Activated CD4-positive, CD25-positive, alpha-beta regulatory T cell treated with anti-CD3 and anti-CD28 coated beads, Interleukin-2, amount 50 U/mL, for 16 hours (primary cell): ENCODE data around the gene UBB.
"Not testable (repeated sequence)": the region's sequence is repeated elsewhere in the genome, so short reads cannot be mapped to it uniquely, and the experiment has no call there.

Experiments
- DNase-seq: peaks from one replicate; pipeline ENCODE4 v3.0.0-alpha.2; 2020; ENCODE audit warnings: low read depth, low spot score

Gene UBB

DNA sequence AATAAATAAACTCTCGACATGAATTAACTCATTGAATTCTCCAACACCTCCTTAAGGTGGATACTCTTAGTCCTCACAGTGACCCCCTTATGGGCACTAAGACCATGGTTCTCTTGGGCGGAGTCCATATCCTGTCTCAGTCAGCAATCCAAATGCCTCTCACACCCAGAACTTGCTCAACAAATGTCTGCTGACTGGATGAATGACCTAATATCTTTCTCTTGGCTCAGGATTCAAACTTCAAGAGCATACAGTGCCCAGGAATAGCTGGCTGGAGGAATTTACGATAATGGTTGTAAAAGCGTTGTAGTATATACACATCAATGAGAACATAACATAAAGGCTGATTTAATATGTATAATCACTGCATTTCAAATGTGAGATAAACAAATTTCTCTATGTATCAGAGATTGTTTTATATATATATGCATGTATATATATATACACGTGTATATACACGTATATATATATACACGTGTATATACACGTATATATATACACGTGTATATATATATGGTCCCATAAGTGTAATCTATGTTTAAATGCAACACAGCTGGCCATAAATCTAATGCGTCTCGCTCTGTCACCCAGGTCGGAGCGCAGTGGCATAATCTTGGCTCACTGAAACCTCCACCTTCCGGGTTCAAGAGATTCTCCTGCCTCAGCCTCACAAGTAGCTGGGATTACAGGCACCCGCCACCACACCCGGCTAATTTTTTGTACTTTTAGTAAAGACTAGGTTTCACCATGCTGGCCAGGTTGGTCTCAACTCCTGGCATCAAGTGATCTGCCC is 6.5 kb upstream of the UBB start:
- DNase-seq, result no peak

DNA sequence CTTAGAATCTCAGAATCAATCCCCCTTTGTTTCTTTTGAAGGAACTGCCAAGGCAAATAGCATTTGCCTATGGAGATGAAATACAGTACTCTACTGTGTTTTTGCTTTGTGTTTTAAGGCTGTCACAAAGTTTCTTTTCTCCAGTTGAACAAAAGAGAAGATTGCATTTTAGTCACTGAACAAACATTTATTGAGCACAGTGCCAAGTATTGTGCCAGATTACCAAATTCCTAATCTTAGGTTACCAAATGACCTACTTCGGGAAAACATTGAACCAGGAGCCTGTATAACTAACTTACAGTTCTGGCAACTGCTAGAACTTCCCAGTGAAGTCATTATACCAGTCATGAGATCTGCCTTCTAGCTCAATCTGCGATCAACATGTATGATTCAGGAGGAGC is 3.0 kb upstream of the UBB start:
- DNase-seq, result no peak

DNA sequence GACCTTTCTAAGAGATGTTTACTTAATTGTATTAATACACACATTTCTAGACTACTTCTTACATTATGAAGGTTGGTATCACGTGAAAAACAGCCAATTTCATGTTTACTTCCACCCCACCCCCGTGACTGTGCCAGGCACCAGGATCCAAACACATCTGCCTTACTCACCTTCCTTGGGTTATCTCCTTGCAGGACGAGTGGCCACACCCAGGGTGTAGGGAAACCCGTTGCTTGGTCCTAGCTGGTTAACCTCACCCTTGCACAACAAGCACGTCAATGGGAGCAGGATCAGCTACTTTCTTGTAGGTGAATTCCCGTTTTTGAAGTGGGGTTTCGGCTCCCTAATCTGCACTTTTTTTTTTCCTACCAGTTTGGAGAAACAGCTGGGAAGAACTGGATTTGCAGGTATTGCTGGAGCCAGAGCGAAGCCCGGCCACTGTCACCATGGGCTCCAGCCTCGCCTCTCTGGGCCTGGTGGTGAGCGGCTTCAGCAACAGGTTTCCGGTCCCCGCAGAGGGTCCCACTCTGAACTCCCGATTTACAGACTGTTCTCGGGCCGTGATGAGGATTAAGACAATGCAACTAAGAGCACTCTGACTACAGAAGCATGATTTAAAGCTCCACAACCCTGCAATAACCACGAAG is 2.1 kb upstream of the UBB start:
- no peak for DNase-seq

DNA sequence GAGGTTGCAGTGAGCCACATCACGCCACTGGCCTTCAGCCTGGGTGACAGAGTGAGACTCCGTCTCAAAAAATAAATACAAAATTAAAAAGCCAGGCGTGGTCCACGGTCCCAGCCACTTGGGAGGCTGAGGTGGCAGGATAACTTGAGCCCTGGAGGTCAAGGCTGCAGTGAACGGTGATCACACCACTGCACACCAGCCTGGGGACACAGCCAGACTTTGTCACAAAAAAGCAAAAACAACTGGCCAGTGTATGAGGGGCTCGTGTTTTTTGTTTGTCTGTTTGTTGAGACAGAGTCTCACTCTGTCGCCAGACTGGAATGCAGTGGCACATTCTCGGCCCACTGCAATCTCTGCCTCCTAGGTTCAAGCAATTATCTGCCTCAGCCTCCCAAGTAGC is 1.2 kb upstream of the UBB start:
- no peak for DNase-seq

DNA sequence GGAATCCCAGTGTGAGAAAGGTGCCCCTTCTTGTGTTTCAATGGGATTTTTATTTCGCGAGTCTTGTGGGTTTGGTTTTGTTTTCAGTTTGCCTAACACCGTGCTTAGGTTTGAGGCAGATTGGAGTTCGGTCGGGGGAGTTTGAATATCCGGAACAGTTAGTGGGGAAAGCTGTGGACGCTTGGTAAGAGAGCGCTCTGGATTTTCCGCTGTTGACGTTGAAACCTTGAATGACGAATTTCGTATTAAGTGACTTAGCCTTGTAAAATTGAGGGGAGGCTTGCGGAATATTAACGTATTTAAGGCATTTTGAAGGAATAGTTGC is 567 bp downstream of the UBB start:
- no peak for DNase-seq

DNA sequence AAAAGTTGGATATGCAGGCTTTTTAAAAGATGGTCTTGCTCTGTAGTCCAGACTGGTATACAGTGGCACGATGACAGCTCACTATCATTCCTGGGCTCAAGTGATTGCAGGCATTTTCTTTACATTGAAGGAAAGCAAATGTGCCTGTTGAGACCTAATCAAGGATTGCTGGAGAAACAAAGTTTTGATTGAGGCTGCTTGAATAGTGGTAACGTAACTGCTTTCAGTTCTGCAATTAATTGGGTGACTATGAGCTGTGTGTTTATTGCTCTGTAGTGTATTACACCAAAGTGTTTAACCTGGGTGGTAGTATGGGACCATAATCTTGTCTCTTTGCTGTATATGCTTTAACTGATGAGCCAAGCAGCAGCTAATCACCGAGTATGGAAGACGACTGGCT is 2.3 kb downstream of the UBB start:
- DNase-seq, result no peak

DNA sequence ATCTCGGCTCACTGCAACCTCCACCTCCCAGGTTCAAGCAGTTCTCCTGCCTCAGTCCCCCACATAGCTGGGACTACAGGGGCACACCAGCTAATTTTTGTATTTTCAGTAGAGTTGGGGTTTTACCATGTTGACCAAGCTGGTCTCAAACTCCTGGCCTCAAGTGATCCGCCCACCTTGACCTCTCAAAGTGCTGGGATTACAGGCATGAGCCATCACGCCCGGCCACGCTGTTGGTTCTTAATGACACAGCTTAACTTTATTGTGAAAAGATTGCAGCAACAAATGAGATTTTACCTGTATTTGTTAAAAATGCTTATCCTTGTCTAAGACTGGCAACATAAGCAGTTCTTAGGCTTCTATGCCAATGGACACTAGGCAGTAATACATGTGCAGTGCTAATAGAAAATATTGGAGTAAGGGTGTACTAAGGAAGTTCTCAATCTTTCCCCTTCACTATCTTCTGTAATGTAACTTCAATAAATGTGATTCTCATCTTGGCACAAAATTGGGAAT is 2.9 kb downstream of the UBB start:
- no peak for DNase-seq

DNA sequence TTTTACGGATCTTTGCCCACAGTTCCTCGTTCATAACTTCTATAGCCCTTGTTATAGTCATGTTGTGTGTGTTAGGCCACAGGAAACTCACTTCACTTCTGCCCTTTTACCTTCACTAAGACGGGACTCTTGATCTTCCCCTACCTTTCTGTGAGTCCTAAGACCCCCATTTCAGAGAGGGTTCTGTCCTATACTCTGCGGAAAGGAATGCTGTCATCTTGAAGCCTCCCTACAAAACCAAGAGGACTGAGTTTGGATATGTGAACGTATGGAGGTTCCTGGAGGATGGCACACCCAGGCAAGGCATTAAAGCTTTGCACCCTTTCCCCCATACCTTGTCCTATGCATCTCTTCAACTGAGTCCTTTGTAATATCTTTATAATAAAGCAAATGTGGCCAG is 3.7 kb downstream of the UBB start:
- DNase-seq, result no peak

DNA sequence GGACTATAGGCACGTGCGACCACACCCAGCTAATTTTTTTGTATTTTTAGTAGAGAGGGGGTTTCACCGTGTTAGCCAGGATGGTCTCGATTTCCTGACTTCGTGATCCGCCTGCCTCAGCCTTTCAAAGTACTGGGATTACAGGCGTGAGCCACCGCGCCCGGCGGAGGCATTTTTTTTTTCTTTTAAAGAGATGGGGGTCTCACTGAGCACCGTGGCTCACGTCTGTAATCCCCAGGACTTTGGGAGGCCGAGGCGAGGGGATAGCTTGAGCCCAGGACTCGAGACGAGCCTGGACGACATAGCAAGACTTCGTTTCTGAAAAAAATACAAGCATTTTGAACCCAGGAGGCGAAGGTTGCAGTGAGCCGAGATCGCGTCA is 5.2 kb downstream of the UBB start:
- not testable (repeated sequence) for DNase-seq

DNA sequence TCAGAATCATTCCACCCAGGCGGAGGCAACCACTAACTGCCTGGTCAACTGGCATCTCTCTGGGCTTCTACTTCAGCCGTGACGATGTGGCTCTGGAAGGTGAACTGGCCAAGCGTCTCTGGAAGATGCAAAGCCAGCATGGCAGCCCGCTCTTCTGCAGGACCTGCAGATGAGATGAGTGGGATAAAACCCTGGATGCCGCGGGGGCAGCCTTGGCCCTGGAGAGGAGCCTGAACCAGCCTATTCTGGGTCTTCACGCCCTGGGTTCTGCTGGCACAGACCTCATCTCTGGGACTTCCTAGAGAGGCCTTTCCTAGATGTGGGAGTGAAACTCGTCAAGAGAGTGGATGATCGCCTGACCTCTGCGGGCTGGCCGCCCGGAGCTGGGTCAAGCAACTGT is 10.6 kb downstream of the UBB start:
- no peak for DNase-seq

DNA sequence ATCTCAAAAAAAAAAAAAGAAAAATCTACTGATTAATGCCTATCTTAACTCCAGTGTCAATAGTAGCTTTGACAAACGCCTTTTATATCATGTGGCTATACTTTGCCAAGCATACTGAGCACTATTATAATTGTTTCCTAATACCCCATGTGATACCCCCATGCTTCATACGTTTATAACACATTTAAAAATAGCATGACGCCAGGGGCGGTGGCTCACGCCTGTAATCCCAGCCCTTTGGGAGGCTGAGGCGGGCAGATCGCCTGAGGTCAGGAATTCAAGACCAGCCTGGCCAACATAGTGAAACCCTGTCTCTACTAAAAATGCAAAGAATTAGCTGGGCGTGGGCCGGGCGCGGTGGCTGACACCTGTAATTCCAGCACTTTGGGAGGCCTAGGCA is 11.6 kb downstream of the UBB start:
- DNase-seq, result not testable (repeated sequence)

DNA sequence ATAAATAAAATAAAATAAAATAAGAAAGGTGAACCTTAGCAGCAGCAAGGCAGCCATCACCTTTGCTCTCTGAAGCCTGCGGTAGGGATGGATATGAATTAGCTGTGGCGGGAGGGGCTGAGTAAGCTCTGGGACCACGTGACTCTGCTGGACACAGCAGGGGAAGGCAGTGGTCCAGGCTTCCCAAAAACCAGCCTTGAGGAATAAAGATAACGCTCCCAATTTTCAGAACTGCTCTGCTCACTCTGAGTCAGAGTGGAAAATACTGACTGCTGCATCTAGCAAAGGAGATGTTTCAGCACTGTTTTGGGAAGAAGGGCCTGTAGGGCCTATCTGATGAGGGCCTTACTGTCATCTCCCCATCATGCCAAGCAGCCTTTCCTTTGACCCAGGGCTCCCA is 15.0 kb downstream of the UBB start:
- not testable (repeated sequence) for DNase-seq

DNA sequence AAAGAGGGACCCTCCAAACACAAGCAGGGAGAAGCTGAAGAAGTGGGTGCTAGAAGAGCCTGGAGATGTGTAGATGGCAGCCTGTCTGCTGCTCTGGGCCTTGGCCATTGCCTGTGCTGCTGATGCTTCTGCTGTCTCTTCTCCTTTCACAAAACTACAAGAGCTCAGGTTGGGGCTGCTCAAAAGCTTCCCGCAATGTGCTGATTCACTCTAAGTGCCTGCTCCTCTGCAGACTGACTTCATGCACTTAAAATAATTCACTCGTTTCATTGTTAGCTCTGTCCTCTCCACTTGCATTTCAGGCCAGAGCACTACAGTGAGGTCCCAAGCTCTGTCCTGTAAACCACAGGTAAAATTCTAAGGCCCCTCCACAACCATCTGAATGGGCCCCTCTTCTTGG is 15.8 kb downstream of the UBB start:
- not testable (repeated sequence) for DNase-seq

DNA sequence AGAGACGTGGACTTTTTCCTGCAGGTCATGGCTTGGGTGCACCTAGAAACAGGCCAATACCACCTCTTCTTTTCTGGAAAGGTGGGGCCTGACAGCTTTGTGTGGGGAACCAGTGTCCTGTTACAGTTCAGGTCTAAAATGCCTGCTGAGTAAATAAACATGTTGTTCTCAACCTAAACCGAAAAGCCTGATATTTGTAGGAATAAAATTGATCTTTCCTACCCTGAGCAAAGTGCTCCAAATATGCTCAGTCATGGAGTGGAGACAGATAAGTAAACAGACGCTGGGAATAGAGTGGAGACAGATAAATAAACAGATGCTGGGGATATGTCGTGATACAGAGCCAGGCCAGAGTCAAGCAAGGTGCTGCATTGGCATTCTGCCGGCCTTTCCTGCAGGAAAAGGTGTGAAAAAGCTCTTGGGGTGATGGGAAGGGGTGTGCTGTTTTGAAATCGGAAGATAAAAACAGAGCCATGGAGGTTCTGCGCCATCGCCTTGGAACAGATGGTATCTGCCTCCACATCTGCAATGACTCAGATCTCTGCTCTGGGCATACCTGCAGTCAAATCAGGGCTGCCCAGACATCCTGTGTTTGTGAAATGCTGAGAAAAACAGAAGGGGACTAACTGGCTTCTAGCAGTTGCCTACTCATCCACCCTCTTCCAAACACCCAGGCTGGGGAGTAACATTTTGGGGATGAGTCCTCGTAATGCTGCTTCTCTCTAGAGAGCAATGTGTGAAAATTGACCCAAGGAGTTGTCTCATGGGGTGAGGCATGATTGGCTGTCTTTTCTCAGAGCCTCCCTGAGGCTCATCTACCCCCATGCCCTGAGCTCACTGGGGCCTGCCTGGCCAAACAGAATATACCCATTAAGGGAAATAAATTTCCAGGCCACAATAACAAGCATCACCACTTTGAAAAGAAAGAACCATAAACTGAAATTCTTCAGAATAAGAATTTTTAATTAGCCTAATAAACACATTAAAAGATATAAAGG is 17.7 kb downstream of the UBB start:
- DNase-seq, result no peak

DNA sequence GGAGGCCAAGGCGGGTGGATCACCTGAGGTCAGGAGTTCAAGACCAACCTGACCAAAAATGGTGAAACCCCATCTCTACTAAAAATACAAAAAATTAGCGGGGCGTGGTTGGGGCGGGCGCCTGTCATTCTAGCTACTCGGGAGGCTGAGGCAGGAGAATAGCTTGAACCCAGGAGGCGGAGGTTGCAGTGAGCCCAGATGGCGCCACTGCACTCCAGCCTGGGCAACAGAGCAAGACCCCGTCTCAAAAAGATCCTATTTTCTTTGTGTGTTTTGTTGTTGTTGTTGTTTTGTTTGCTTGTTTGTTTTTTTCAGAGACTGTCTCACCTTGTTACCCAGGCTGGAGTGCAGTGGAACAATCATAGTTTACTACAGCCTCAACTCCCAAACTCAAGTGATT is 23.0 kb downstream of the UBB start:
- DNase-seq, result not testable (repeated sequence)

DNA sequence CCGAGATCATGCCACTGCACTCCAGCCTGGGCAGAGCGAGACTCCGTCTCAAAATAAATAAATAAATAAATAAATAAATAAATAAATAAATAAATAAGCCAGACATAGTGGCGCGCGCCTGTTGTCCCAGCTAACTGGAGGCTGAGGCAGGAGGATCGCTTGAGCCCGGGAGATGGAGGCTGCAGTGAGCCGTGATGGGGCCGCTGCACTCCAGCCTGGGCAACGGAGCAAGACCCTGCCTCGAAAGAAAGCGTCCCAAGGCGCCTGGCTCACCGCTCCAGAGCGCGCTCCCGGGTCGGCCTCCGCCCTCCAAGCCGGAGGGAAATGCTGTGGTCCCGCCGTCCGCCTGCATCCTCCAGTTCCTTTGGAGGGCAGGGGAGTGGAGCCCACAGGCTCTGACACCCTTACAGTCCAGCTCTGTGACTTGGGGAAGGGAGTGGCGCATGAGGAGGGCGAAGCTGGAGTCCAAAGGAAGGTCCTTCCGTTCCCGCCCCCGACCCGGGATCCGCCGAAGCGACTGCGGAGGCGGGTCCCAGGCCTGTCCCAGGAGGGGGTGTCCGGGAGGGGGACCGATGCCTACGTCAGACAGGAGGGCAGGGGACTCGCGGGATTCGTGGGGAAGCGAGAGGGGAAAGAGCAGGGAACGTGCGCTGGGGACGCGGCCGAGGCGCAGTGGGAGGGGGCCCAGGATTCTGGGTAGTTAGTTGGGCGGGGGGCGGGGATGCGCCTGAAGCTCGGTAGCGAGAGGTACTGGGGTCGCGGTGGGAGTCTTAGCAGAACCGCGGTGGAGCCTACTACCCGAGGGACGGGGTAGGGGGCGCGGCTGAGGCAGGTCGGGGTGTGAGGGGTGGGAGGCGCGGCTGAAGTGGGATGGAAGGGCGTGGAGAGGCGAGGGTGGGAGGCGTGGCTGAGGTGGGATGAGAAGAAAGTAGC is 26.1 kb downstream of the UBB start:
- no peak for DNase-seq

DNA sequence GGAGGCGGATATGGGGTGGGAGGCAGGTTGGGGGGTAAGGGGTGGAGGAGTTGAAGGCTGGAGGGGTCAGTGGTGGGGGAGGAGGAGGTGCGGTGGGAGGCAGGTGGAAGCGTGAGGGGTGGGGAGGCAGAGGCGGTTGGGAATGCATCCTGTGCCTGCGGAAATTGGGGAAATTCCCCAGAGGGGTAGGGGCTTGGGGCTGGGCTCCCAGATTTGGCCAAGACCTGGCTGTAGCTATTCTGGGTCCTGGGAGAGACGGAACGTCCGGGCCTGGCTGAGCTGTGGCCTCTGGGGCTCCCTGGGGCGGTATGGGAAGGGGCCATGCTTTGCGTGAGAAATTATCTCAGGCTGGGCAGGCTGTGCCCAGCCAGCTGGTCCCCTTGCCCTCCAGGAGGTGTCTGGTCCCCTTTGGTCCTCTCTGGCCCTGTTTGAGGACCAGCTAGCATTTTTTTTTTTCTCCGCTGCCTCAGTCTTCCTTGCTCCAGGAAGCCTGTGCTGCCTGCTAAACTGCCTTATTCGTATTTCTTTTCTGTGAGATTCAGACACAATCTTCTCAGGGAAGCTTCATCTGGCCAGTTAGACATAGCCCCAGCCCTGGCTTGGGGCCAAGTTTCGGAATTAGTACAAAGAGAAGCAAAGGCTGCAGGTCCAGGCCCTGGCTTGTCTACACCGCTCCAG is 27.2 kb downstream of the UBB start:
- no peak for DNase-seq

DNA sequence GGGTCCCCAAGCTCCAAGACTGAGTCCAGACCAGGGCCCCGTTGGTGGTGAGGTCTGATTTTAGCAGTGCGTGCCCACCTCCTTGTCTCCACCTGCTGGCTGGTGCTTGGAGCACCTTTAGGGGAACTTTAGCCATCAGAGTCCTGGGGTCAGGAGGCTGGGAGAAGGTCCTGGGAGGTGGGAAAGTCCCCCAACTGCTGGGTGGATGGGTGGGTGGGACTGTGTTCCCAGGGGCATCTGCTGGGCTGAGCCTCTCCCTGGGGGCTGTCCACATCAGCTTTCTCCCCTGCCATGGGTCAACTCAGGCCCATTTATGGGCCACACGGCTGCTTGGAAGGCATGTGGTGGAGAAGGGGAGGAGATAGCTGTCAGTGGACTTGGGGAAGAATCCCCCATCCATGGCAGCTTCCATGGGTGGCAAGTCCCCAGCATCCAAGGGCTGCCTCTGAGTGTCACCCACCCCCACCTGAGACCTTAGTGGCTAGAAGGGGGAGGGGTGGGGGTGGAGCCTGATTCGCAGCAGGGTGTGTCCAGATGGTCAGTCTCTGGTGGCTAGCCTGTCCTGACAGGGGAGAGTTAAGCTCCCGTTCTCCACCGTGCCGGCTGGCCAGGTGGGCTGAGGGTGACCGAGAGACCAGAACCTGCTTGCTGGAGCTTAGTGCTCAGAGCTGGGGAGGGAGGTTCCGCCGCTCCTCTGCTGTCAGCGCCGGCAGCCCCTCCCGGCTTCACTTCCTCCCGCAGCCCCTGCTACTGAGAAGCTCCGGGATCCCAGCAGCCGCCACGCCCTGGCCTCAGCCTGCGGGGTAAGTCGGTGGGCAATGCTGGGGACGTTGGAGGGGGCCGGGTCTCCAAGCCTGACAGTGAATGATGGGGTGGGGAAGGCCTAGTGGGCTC is 34.4 kb downstream of the UBB start, which contains the start of gene TRPV2:
TSS of gene TRPV2 (plus strand) at position 541 of the 894 bp plus-strand sequence. CDS start 2,098 bp downstream, outside the sequence.
- no peak for DNase-seq

DNA sequence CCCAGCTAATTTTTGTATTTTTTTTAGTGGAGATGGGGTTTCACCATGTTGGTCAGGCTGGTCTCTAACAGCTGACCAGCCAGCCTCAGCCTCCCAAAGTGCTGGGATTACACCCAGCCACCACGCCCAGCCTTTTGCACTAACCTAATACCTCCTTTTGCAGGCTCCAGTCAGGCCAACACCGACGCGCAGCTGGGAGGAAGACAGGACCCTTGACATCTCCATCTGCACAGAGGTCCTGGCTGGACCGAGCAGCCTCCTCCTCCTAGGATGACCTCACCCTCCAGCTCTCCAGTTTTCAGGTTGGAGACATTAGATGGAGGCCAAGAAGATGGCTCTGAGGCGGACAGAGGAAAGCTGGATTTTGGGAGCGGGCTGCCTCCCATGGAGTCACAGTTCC is 36.5 kb downstream of the UBB start:
- DNase-seq, result no peak
